Measurements from ENCODE around the gene FDXACB1. TPM values are rescaled to one million over a fixed set of nuclear protein-coding genes. Genes with fewer than 3 reads are reported as not detected.

FDXACB1 gene
- total RNA-seq, 4 donors from 2014 or later = 1.1 to 3.3 (median 2.8) TPM

GRCh38 chr11:111918390-111919256, 39.7 kb upstream of the FDXACB1 start, which contains the start of gene C11orf52:
C11orf52 (plus strand) TSS chr11:111918913; CDS start chr11:111918973, 60 bp downstream.
- Histone ChIP-seq H3K36me3 (no peaks in the 10 kb centered on the region), H3K4me1 (peaks cover 14 to 46% (median 17%) of the 10 kb centered on the region in 3 donors), H3K9me3 (no peaks in the 10 kb centered on the region), H3K27ac (peak within 1 kb of the TSS; percentile 75 to 85 (median 80)), H3K27me3 (no peaks in the 10 kb centered on the region), H3K4me3 (peak within 1 kb of the TSS in 3 of 4 donors; percentile 29 to 53 (median 32))
- TF ChIP-seq CTCF (IDR thresholded peaks at IDR 0.05) (peak in 1 of 6 experiments; percentile 9), POLR2A (IDR thresholded peaks at IDR 0.05) (no peak)
- WGBS, 2 donors = 41 to 62% methylated on average over 7 to 17 of the region's 19 CpGs
- intact Hi-C loops (cut with DNase I) = no loop called here
- no peak for DNase-seq

- intact Hi-C loops (cut with DNase I) = no loop called here
- H3K36me3 ChIP-seq = no peaks in the 10 kb centered on the region
- WGBS, 2 donors = 91 to 96% methylated on average over 3 of the region's 3 CpGs
- H3K4me1 ChIP-seq = peaks cover 10 to 46% (median 12%) of the 10 kb centered on the region in 3 donors
- peaks cover 0 to 7% (median 0%) of the 10 kb centered on the region in 4 donors for H3K27me3 ChIP-seq
- H3K27ac ChIP-seq = peak overlapping the region in 2 of 4 donors; percentile 84 to 85
- H3K9me3 ChIP-seq = no peaks in the 10 kb centered on the region
- TF ChIP-seq POLR2A (IDR thresholded peaks at IDR 0.05) = no peak
- TF ChIP-seq CTCF (IDR thresholded peaks at IDR 0.05) = no peak
- DNase-seq = no peak
- no peak overlapping the region for H3K4me3 ChIP-seq
These were observed 38.8 kb upstream of the FDXACB1 start for GRCh38 chr11:111917788-111918187.

GRCh38 chr11:111917312-111917711, 38.3 kb upstream of the FDXACB1 start:
- intact Hi-C loops (cut with DNase I) = no loop called here
- Histone ChIP-seq H3K4me1 (peaks cover 9 to 46% (median 16%) of the 10 kb centered on the region in 3 donors), H3K4me3 (no peak overlapping the region), H3K27ac (peak overlapping the region in 1 of 4 donors; percentile 85), H3K9me3 (no peaks in the 10 kb centered on the region), H3K36me3 (no peaks in the 10 kb centered on the region), H3K27me3 (peaks cover 0 to 12% (median 0%) of the 10 kb centered on the region in 4 donors)
- WGBS, 2 donors = 70 to 77% methylated on average over 2 of the region's 2 CpGs
- no peak for TF ChIP-seq POLR2A (IDR thresholded peaks at IDR 0.05)
- no peak for TF ChIP-seq CTCF (IDR thresholded peaks at IDR 0.05)
- no peak for DNase-seq

GRCh38 chr11:111916768-111917167, 37.8 kb upstream of the FDXACB1 start:
- Histone ChIP-seq H3K27ac (no peak overlapping the region), H3K4me1 (peaks cover 10 to 49% (median 21%) of the 10 kb centered on the region in 3 donors), H3K27me3 (peaks cover 0 to 16% (median 0%) of the 10 kb centered on the region in 4 donors), H3K36me3 (no peaks in the 10 kb centered on the region), H3K4me3 (no peak overlapping the region), H3K9me3 (no peaks in the 10 kb centered on the region)
- 100% methylated on average over 1 of the region's 1 CpG; no CpG with 5 or more reads in 1 of the 2 donors for WGBS, 2 donors
- no peak for DNase-seq
- no peak for TF ChIP-seq POLR2A (IDR thresholded peaks at IDR 0.05)
- TF ChIP-seq CTCF (IDR thresholded peaks at IDR 0.05) = no peak
- intact Hi-C loops (cut with DNase I) = no loop called here

- intact Hi-C loops (cut with DNase I) = no loop called here
- DNase-seq = no peak
- 27 to 48% methylated on average over 4 of the region's 4 CpGs for WGBS, 2 donors
- Histone ChIP-seq H3K4me1 (peaks cover 12 to 70% (median 25%) of the 10 kb centered on the region in 3 donors), H3K27me3 (peaks cover 0 to 16% (median 0%) of the 10 kb centered on the region in 4 donors), H3K27ac (peak overlapping the region; percentile 80 to 96 (median 94)), H3K4me3 (peak overlapping the region; percentile 27 to 68 (median 50)), H3K9me3 (no peaks in the 10 kb centered on the region), H3K36me3 (no peaks in the 10 kb centered on the region)
- TF ChIP-seq CTCF (IDR thresholded peaks at IDR 0.05) = no peak
- TF ChIP-seq POLR2A (IDR thresholded peaks at IDR 0.05) = peak in 2 of 4 donors; percentile 25 to 26
These were observed 35.0 kb upstream of the FDXACB1 start for GRCh38 chr11:111913997-111914396.
